ENCODE data around the gene LYRM4.

The LYRM4 gene

GRCh38 chr6:5149159-5149704, 111.5 kb downstream of the LYRM4 start:
- DNase-seq = no peak

GRCh38 chr6:5146398-5146797, 114.4 kb downstream of the LYRM4 start:
- DNase-seq = no peak

GRCh38 chr6:5143634-5144311, 117.0 kb downstream of the LYRM4 start:
- peak in 56 of 58 donors; percentile 27 to 96 (median 73) for DNase-seq

- DNase-seq = no peak
These were observed 117.8 kb downstream of the LYRM4 start for GRCh38 chr6:5142915-5143314.

- no peak for DNase-seq
These were observed 118.6 kb downstream of the LYRM4 start for GRCh38 chr6:5142131-5142530.

- DNase-seq = no peak
These were observed 119.7 kb downstream of the LYRM4 start for GRCh38 chr6:5141046-5141445.

GRCh38 chr6:5139828-5140771, 120.7 kb downstream of the LYRM4 start:
- no peak for DNase-seq

GRCh38 chr6:5138995-5139827, 121.5 kb downstream of the LYRM4 start:
- DNase-seq = no peak

- DNase-seq = no peak
These were observed 123.9 kb downstream of the LYRM4 start for GRCh38 chr6:5136851-5137250.

GRCh38 chr6:5135788-5136376, 124.9 kb downstream of the LYRM4 start:
- DNase-seq = no peak

GRCh38 chr6:5133943-5134342, 126.8 kb downstream of the LYRM4 start:
- DNase-seq = no peak

GRCh38 chr6:5132731-5133130, 128.0 kb downstream of the LYRM4 start:
- DNase-seq = peak in 50 of 58 donors; percentile 9 to 87 (median 53)

GRCh38 chr6:5130135-5130866, 130.4 kb downstream of the LYRM4 start:
- DNase-seq = no peak

- no peak for DNase-seq
These were observed 132.4 kb downstream of the LYRM4 start for GRCh38 chr6:5128351-5128750.

GRCh38 chr6:5127106-5127687, 133.6 kb downstream of the LYRM4 start:
- DNase-seq = no peak

- no peak for DNase-seq
These were observed 134.5 kb downstream of the LYRM4 start for GRCh38 chr6:5126214-5126613.

GRCh38 chr6:5125152-5126006, 135.4 kb downstream of the LYRM4 start:
- no peak for DNase-seq

- DNase-seq = no peak
These were observed 136.2 kb downstream of the LYRM4 start for GRCh38 chr6:5124526-5124925.

Data from anterior cingulate cortex (tissue), 58 donors.